Cardiac fibroblast (primary cell): Measurements from ENCODE around the gene CXXC5.

Experiments
- DNase-seq, 2 donors: peaks; one replicate each; pipeline versions ENCODE4 v3.0.0 to v3.0.0-alpha.2; 2010; ENCODE audit warnings: low read depth in 2 of 2
- H3K4me3 ChIP-seq, 2 donors: replicated peaks in 1 of 2; 1 replicate in 1 of 2; 2 replicates in 1 of 2; pipeline ENCODE4 v1.5.1; 2011; ENCODE audit warnings: low read depth in 2 of 2, low read length in 2 of 2, mild to moderate bottlenecking in 2 of 2, moderate library complexity in 1 of 2
- TF ChIP-seq, protein P1 (sequence below): IDR thresholded peaks from one replicate; pipeline ENCODE4 v1.5.1; 2011; ENCODE audit warnings: low read depth, mild to moderate bottlenecking, low read length, inconsistent platforms

The CXXC5 gene

DNA sequence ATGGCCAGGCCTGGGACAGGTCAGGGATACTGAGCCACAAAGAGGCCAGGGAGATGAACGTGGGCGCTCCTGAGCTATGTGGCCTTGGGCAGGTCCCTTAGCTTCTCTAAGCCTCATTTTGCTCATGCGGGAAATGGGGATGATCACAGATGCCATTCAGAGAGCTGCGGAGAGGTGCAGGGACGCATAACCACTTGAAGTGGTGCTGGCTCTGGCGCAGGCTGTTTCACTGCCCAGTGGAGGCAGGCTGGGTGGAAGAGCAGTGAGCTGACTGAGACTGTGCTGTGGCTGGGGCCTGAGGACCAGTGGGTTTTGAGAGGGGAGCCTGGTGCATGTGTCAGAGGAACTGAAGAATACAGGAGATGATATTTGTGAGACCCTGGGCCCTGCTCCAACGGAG, 18.4 kb downstream of the CXXC5 start:
- H3K4me3 ChIP-seq = no peak overlapping the region
- DNase-seq = no peak
- TF ChIP-seq, protein P1, sequence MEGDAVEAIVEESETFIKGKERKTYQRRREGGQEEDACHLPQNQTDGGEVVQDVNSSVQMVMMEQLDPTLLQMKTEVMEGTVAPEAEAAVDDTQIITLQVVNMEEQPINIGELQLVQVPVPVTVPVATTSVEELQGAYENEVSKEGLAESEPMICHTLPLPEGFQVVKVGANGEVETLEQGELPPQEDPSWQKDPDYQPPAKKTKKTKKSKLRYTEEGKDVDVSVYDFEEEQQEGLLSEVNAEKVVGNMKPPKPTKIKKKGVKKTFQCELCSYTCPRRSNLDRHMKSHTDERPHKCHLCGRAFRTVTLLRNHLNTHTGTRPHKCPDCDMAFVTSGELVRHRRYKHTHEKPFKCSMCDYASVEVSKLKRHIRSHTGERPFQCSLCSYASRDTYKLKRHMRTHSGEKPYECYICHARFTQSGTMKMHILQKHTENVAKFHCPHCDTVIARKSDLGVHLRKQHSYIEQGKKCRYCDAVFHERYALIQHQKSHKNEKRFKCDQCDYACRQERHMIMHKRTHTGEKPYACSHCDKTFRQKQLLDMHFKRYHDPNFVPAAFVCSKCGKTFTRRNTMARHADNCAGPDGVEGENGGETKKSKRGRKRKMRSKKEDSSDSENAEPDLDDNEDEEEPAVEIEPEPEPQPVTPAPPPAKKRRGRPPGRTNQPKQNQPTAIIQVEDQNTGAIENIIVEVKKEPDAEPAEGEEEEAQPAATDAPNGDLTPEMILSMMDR = no peak

DNA sequence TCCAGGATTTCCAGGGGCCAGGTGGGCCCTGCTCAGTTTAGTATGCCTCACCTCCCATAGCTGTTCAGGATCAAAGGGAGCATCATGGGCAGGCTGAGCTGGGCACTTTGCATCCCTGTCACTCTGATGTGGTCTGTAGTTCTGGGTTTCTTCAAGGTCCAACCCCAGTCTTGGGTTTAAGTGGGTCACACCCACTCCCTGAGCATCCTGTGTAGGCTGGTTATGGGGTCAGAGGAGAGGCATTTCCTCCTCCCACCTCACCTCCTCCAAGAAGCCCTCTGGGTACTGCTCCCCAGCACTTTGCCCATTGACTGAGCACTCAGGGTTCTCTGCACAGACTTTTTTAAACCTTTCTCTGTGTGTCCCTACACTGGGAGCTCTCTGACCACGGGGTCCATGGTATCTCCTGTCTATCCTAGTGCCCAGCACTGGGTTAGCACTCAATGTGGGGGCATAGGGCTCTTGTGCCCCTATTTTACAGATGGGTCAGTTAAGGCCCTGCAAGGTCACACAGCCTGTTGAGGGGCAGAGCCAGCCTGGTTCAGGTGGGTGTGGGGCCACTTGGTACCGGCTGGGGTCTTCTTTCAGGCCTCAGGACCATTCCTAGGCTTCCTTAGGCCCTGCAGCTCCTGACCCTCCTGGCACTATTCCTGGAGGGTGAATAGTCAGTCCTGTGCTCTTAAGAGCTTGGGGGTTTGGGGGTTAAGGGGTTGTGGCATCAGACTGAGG, 19.0 kb downstream of the CXXC5 start:
- peak in 1 of 2 donors; percentile 29 for DNase-seq
- TF ChIP-seq, protein P1 = no peak
- no peak overlapping the region for H3K4me3 ChIP-seq

GRCh38 chr5:139667730-139668063, 19.5 kb downstream of the CXXC5 start:
- peak overlapping the region; percentile 21 to 39 for H3K4me3 ChIP-seq

DNA sequence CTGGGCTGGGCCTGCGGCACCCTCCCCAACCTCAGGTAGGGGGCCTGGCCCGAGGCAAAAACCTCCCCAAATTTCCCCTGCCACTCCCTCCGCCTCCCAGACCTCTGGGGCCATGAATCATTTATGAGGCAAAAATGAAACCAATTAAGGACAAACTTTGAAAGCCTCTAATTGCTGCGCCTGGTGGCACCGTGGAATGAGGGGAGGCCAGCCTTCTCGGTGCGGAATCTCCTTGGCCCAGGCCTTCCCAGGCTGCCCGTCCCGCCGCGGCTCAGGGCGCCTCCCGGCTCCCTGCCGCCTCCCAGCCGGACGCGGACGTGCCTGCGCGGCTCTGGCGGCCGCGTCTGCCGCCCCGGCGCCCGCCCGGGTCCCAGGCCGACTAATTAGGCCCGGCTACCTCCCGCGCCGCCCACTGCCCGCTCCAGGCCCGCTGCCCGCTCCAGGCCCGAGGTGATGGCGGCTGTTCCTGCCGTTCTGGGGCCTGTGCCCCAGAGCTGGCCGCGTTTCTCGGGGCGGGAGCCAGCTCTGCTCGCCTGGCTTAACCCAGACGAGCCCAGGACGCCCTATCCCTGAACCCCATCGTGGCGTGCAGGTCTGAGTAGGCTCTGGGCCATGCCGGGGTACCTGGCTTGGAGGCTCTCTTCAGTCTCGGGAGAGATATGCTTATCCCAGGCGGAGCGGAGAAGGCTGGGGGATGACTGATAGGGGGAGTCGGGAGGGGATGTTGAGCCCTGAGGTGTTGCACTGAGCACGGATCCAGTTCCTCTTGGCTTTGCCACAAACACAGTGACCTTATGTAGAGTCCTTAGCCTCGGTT, 20.1 kb downstream of the CXXC5 start:
- DNase-seq = peak; percentile 50 to 52
- TF ChIP-seq, protein P1 = no peak
- peak overlapping the region; percentile 21 to 48 for H3K4me3 ChIP-seq

More at GRCh38 chr5:139667730-139668063, 19.5 kb downstream of the CXXC5 start:
- peak in 1 of 2 donors; percentile 58 for DNase-seq
- TF ChIP-seq, protein P1 = no peak

DNA sequence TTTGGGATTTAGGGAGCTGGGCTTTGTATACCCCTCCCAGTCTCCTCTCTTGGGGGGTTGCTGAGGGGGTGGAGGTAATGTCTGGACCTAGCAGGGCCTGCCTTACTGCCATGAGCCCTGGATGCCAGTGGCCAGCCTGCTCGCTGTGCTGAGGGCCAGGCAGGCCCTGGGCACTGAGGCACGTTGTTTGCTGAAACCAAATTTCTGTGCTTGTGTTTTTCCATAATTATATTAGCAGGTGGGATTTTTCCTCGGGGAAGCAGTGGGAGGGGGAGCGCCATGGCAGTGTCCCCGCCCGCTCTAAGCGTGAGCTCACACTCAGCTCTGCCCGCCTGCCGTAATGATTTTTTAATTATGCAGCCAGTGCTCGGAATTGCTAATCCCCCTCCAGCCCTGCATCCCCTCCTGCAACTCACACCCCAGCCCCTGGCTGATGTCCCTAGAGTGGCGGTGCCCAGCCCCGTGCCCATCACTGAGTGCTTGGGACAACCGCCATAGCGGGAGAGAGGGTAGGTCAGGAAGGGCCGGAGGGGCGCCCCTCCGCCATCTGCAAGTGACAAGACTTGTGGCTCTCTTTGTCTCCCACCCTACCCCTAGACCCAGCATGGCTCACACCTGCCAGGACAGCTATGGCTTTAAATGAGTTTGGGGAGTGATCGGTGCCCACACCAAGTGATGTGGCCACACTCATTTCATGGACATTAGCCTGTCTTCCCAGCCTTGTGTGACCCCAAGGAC, 20.9 kb downstream of the CXXC5 start:
- H3K4me3 ChIP-seq = no peak overlapping the region
- DNase-seq = no peak
- TF ChIP-seq, protein P1 = no peak

DNA sequence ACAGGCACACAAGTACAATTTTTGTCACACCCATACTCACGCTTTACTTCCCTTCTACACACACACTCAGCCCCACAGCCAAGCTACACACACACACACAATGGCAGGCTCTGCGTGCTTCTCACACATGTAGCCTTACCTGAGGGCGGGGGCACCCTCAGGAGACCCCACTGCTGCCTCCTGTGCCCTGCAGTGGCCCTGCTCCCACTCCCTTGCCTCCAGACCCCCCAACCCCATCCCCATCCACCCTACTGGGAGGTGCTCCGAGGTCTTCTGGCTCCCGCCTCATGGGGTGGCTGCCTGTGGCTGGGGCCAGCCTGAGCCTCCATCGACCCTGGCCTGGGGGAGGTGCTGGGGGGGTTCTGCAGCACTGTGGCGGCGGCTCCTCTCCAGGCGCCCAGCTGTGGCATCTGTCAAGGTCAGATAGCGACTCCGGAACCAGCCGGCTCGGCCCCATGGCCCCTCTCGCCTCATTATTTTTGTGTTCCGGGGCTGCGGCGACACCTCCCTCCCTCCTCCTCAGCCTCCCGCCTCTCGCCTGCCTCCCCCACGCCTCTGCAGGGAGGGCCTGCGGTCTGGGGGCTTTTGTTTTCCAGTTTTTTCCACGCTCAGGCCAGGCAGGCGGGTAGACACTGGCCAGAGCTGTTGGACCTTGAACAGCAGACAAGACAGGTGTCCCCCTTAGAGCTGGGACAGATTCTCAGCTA, 21.7 kb downstream of the CXXC5 start:
- no peak for DNase-seq
- TF ChIP-seq, protein P1 = no peak
- no peak overlapping the region for H3K4me3 ChIP-seq
